T follicular helper cell (primary cell): Measurements from ENCODE around the gene CFAP410.
"Not testable (repeated sequence)": the region's sequence is repeated elsewhere in the genome, so short reads cannot be mapped to it uniquely, and the experiment has no call there.

ENCODE experiments used
- DNase-seq: peaks from one replicate; pipeline ENCODE4 v3.0.0-alpha.2; 2020; ENCODE audit warnings: low read depth

Gene CFAP410

DNA sequence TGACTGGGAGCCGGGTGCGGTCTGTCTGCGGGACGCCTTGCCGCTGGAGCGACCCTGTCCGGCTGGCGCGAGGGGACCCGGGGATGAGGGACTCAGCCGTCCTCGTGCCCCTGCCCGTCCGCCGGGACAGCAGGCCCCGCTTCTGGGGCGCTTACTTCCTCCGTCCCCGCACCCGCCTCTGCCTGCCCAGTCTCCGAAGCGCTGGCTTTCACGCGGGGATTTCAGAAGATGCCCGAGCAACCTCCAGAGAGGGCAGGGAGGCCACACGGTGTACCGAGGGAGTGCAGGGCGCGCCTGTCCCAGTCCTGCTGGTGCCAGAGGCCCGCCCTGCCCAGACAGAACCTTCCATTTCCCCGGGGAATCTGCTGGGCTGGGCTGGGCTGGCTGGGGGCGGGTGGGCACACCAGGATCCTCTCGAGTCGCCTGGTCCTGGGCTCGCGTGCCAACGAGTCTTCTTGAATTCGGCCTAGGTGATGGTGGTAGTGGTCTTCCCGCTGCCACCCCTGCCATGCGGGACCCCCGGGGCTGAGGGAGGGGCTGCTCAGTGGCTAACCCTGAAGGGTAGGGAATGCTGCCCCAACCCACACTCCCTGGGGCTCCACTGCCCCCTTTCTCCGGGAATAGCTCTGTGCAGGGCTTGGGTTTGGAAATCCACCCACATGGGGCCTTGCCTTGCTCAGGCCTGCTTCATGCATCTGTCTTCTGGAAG is 11.7 kb upstream of the CFAP410 start:
- no peak for DNase-seq

DNA sequence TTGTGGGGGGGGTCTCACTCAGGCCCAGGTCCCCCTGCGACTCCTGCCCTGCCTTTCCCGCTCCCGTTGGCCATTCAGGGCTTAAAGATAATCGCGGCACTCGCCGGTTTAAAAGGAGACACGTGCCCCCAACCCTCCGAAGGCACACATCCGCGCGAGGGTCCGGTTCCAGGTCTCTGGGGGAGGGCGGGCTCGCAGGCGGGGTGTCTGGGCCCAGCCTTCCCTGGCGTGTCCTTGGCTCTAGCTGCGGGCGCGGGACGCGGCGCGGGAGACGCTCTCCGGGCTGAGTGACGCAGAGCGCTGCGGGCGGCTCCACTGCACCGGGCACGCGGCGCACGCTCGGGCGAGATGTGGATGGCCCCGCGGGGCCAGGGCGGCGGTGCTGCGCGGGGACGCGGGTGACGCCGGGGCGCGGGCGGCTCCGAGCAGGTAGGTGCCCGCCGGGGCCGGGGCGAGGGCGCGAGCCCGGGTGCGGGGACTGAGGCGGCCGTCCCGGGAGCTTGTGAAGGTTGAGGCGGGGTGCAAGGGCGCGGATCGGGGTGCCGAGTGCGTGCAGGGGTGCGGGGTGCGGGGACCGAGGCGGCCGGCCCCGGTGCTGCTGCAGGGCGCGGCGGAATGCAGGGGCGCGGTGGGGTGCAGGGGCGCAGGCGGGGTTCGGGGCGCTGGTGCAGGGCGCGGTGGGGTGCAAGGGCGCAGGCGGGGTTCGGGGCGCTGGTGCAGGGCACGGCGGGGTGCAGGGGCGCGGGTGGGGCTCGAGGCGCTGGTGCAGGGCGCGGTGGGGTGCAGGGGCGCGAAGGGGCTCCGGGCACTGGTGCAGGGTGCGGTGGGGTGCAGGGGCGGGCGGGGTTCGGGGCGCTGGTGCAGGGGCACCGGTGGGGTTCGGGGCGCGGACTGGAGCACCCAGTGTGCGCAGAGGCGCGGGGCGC is 10.9 kb upstream of the CFAP410 start:
- DNase-seq, result no peak

DNA sequence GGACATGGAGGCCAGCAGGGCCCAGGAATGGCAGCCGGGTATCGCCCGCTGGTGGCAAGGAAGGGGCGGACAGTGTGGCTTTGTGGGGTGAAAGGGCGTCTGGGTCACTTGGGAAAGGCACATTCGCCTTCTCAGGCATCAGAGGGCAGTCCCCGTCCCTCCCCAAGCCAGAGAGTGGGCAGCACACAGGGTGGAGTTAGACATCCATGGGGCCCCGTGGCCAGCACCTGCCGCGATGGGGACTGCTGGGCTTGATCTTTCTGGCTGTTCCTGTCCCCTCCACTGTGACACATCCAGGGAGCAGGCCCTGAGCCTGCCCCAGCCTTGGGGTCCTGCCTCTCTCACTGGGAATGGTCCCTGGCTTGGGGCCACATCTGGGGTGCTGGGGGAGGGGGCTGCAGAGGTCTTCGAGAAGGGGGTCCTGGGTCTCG is 10.2 kb upstream of the CFAP410 start:
- no peak for DNase-seq

DNA sequence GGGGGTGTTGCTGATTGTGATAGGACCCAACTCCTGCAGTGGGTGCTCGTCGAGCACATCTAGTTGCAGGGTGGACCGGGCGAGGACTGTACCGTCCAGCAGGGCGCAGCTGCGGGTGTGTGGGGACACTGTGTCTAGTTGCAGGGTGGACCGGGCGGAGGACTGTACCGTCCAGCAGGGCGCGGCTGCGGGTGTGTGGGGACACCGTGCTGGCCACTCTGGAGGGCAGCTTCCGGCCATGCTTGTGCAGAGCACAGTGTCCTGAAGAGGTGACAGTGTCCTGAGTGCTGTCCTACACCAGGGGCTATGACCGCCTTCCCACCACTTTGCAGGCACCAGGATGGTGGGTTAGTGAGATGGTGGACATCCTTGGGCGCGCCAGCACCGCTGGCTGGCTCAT is 9.7 kb upstream of the CFAP410 start:
- DNase-seq, result no peak

DNA sequence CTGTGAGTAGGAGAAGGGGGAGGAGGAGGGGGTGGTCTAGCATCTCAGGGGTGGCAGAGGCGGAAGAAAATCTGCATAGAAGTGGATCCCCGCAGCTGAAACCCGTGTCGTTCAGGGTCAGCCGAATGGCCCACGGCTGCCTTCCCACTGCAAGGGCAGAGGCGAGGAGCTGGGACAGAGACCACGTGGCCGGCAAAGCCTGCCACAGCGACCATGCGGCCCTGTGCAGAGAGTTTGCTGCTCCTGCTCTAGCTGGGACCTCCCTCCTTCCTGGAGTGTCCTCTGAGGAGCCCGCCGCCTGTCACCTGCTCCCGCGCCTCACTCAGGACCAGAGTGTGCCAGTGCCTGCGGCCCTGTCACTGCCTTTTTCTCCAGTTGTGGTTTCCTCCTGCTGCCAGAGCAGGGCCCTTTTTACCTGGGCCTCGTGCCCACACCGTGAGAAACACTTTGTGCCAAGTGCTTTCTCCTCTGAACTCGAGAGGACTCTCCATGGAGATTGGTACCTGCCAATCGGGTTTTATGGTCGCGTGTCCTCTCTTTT is 8.8 kb upstream of the CFAP410 start:
- no peak for DNase-seq

DNA sequence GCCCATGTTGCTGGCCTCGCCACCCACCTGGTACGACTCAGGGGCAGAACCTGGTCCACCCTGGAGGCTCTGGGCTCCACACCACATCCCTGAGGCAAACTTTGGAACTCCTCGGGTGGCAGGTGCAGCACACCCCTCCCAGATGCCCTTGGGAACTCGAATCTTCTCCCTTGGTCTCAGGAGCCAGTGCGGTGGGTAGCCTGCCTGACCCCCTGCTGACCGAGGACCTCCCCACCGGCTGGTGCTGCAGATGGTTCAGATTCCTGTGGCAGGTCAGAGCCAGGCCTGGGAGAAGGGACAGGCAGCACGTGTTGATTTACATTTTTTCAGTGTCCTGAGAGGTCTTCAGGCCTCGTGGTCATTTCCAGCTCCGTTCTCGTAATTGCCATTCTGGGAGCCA is 6.3 kb upstream of the CFAP410 start:
- no peak for DNase-seq

DNA sequence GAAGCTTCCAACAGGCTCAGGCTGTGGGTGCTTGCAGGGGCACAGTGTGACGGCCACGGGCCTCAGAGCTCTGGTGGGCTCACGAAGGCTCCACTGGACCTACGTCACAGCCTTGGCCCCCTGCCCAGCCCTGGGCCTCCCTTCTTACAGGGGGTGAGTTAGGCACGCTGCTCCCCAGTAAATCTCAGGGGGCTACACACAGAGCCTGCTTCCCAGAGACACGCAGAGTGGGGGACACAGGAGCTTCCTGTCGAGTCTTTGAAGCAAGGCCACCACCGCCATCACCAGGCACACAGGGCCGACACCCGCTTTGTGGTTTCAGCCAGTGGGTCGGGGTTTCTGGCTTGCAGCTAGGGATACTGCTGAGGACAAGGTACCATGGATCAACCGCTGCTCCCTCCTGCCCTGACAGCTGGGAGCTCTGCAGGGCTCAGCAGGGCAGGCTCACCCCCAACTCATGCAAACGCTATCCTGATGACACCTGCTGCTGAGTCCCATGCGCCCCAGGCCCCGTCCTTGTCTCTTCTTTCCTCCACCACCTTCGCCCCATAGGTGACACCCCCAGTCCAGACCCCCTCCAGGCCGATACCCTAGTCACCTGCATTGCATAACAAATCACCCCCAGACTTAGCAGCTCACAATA is 5.5 kb upstream of the CFAP410 start:
- no peak for DNase-seq

DNA sequence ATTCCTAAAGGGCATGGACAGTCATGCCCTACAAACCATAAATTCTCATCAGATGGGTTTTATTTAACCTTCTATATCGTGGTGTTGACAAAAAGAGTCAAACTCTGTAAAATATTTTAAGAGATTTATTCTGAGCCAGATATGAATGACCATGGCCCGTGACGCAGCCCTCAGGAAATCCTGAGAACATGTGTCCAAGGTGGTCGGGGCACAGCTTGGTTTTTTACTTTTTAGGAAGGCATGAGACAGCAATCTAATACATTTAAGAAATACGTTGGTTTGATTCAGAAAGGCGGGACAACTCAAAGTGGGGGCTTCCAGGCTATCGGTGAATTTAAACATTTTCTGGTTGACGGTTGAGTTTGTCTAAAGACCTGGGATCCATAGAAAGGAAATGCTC is 3.8 kb upstream of the CFAP410 start:
- DNase-seq, result not testable (repeated sequence)

DNA sequence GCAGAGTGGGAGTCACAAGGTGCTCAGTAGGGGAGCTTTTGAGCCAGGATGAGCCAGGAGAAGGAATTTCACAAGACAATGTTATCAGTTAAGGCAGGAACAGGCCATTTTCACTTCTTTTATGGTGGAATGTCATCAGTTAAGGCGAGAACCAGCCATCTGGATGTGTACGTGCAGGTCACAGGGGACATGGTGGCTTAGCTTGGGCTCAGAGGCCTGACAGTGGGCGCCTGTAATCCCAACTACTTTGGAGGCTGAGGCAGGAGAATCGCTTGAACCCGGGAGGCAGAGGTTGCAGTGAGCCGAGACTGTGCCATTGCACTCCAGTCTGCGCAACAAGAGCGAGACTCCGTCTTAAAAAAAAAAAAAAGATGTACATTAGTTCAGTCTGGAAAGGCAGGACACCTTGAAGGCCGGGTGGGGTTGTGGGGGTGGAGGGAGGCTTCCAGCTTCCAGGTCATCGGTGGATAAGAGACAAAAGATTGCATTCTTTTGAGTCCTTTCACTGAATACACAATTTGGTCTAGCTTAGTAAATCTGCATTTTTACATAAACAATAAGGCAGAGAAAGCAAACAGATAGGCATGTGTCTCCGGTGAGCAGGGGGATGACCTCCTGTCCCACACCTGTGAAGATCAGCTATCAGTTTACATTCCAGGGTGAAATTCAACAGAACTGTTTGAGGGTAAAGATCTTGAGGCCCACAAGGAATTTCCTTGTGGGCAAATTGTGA is 2.7 kb upstream of the CFAP410 start:
- DNase-seq, result not testable (repeated sequence)

DNA sequence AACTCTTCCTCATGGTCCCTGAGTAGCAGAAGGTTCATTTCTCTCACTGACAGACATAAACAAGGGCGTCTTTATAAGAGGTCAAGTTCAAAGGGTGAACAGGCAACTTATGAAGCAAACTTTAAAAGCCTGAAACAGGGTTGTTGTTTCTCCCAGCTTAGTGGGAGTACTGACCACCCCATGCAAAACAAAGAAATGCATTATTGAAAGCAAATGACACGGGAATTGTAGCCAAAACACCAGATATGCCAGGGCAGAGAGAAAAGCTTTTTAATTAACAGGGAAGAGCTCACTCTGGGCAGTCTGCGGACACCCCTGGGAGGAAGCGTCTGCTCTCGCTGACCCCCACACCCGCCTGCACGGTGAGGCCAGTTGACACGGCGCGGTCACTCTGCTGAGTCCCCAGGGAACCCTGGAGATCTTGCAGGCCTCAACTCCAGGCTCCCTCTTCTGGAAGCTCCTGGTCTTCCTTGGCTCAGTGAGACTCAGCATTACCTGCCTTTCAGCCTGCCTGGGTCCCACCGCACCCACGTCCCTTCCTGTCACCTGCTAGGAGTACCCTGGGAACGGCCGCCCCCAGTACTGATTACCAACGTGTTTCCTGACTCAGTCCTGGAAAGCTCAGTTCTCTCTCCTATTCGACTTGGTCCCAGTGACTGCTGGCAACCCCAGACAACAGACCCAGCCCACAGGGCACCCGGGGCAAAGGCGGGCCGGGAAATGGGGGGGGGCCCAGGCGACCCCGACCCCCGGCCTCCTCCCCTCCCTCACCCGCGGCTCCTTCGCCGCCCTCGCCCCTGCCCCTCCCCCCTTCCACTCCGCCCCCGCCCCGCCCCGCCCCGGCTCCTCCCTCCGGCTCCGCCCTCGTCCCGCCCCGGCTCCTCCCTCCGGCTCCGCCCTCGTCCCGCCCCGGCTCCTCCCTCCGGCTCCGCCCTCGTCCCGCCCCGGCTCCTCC is 972 bp downstream of the CFAP410 start:
- DNase-seq, result no peak

DNA sequence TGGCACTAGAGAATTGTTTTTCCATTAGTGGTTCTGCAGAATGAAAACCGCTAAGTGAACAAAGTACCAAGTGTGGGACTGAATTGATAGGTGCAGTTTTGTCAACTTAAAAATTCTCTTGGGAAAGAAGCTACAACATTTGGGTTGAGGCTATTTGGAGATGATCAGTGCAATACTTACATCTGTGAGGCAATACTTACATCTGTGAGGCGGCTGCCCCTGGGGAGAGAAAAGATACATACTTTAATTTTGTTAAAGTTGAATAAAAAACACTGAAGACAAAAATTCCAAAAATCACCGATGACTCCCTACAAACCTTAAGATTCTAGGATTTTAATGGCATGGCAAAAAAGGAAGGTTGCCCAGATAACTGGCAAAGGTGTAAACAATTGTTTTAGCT is 1.7 kb downstream of the CFAP410 start:
- DNase-seq, result no peak

DNA sequence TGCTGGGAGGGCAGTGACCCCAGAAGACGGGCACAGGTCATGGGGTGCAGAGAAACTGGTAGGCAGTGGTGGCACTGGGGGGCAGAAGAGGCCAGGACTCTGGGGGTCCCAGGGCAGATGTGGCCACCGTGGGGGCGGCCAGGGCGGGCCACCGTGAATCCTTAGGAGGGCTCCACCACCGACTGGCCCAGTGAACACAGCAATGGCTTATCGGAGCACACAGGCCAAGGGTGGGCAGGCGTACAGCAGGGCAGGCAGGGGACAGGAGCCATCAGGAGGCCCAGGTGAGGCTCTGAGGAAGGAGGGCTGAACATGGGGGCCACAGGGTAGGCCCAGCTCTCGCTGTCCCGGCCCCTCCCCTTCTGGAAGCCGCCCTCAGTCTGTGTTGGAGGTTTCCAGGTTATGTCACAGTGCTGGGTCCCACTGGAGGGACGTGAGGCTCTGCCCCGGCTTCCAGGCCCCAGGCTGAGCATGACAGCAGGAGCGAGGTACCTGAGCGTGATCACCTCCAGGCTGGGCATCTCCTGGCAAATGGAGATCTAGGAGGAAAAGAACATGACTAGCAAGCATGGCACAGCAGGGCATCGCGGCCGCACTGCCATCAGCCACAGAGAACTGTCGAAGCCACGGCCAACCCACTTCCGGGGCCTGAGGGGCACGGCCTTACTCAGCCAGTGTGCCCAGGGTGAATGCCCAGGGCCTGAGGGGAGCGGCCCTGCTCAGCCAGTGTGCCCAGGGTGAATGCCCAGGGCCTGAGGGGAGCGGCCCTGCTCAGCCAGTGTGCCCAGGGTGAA is 3.7 kb downstream of the CFAP410 start:
- DNase-seq, result no peak

DNA sequence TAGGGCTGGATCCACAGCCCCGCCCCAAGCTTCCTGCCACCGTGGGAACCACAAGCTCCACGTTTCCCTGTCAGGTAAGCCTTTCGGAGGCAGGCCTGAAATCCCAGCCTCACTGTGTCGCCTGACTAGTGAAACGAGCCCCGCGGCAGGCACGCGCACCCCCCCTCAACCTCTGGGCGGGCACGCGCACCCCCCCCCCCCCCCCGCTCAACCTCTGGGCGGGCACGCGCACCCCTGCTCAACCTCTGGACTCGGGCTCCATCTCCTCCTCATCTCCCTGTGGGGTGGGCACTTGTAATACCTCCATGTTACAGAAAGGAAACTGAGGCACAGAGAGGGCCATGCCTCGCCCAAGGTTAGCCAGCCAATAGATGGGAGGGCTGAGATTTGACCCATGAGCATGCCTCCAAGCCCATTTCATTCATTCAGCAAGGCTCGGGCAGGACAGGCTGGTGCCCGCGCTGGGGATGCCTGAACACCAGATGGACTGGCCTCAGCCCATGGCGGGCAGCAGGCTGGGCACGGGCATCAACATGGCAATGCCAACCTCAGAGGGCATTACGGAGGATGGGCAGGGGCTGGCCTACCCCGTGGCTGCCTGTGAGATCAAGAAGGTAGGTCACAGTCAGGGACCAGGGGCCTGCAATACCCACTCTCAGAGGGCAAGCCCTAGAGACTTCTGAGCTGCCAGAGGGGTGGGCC is 4.7 kb downstream of the CFAP410 start:
- DNase-seq, result no peak

DNA sequence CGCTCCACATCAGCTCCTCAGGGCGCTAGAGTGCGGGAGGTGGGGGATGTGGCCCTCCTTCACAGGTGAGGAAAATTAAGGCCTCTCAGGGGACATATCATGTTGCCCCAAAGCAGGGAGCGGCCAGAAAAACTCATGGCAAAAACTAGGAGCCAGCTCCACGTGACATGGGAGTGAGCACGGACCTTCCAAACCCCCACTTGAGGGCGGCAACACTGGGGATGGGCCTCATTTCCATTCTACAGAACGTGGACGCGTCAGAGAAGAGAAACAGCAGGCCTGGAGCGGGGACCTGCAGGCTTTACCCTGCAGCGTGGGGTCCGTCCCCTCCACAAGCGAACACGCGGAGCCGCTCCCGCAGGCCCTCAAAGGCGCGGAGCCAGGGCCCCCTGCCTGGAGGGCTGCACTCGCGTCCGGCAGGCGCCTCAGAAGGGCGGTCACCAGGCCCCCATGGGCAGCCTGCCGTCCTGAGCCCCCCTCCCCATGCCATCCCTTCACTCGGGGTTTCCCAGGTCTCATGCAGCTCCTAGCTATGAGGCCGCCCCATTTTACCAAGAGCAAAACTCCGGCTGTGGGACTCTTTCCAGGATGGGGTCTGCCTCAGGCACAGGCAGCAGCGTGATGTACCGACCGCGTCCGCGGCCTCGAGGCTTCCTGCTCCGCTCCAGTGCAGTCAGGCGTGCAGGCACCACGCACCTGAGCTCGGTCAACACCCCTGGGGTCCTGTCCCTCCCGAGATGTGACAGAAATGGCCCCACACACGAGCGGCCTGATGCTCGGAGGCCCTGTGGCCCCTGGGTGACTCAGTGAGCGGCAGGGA is 5.5 kb downstream of the CFAP410 start:
- no peak for DNase-seq

DNA sequence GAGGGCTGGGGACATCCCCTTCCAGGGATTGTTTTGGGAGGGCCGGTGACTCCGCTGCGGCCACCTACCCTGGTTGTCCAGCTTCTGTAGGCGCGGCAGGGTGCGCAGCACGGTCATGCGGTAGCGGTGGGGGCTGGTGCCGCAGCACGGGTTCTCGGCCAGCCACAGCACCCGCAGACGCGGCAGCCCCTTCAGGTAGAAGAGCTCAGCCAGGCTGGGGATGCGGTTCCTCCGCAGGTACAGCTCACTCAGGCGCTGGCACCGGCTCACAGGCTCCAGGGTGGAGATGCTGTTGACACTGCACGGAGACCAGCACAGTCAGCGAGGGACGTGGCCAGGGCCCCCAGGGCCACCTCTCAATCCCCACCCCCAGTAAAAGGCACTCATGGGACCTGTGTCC is 6.2 kb downstream of the CFAP410 start:
- no peak for DNase-seq

DNA sequence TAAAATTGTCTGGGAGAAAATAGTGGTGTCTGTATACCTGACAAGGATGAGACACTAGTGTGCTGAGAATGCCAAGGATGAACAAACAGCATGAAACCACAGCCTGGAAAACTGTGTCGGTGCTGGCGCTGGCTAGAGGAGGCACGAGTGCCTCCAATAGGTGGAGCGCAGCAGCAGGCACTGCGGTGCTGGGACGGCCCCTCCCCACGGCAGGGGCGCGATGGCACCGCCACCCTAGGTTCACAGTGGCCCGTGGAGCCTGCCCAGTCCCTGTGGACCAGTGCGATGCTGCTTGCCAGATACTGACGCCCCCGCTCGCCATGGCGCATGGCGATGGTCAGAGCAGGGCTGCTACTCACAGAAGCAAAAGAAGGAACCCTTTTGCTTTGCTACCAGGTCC is 6.8 kb downstream of the CFAP410 start:
- DNase-seq, result no peak

DNA sequence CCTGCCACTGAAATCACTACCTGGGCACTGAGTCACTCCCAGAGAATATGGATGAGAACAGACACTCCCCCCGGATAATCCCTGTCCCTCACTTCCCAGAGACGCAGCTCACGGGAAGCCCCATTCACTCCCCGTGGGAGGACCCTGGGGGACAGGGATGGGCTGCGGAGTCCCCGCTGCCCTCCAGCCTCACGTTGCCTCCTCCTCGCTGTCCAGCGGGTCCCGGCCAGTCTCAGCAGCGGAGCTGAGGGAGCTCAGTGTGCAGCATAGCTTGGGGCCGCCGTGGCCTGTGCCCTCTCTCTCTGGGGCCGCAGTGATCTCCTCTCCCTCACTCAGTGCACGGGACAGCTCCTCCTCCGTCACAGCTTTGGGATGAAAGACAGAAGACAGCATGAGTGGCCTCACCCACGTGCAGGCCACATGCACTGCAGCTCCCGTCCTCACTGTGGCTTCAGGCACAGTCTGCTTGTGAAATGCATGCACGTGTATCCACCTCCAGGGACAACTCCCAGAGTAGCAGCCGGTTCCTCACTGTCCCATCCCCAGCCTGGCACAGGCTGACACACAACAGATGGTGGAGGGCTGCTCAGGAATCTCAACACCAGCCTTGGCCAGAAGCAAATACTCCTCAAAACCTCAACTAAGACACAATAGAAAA is 7.4 kb downstream of the CFAP410 start:
- DNase-seq, result no peak

DNA sequence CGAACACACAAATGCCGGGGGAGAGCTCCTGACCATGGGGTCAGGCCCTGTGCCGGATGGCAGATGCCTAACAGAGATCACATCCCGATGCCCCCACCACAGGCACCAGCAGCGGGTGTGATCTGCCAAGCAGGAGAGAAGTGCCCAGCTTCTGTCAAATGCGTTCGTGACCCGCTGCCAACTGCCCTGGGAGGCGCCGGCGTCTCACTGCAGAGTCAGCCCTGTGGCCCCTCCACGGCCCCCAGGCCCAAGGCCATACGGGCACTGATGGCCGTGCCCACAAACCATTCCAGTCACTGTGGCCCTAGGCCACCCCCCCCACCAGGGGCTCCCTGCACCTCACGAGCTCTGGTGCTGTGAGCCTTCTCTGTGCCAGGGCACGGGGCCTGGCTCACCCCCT is 8.0 kb downstream of the CFAP410 start:
- DNase-seq, result no peak
